ENCODE data around the gene HS1BP3.

The HS1BP3 gene

DNA sequence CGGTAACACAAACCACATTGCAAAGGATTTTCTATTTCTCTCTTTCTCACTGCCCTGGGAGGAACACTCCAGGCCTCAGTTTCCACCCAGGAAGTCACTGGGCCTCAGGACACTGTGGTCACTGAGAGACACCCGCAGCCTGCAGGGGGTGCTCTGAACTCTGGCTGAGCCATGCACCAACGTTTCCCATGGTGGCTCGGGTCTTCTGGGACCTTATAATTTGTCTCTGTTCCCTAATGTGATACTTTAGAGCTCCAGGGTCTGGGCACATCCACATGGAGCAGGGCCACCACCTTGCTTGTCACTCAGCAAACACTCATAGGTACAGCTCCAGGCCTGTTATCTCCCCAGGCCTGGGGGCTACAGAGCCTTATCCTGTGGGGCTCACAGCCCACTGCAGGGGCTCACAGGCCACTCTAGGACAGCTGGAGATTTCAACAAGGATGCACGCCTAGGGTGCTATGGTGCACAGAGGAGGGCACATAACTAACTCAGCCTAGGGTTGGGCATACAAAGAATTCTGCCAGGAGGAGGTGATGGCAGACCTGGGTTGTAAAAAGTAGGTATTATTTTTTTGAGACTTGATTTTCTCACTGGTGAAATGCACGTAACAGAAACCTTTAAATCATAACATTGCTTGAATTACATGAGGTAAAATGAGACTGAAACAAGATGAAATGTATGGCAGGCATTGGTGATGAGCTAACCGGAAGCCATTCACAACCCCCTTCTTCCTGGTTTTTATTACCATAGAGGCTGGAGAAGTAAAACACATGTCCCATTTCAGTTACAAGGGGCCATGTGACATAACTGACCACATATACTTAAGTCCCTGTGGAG is 3.0 kb upstream of the HS1BP3 start:
- H3K9me3 Mint-ChIP-seq = no peaks in the 10 kb centered on the region
- H3K27me3 Mint-ChIP-seq = peaks cover 16% of the 10 kb centered on the region
- DNase-seq (ENCODE audit: low spot score in 2 of 2) (no peak), ATAC-seq (replicated peaks; ENCODE audit: extremely low read depth, poor library complexity, severe bottlenecking) (no peak)
- H3K4me1 Mint-ChIP-seq = peaks cover 23% of the 10 kb centered on the region
- H3K4me3 Mint-ChIP-seq = no peak overlapping the region
- H3K36me3 Mint-ChIP-seq (ENCODE audit: insufficient read depth) = peaks cover 5% of the 10 kb centered on the region
- H3K27ac Mint-ChIP-seq (ENCODE audit: low read depth) = no peak overlapping the region

DNA sequence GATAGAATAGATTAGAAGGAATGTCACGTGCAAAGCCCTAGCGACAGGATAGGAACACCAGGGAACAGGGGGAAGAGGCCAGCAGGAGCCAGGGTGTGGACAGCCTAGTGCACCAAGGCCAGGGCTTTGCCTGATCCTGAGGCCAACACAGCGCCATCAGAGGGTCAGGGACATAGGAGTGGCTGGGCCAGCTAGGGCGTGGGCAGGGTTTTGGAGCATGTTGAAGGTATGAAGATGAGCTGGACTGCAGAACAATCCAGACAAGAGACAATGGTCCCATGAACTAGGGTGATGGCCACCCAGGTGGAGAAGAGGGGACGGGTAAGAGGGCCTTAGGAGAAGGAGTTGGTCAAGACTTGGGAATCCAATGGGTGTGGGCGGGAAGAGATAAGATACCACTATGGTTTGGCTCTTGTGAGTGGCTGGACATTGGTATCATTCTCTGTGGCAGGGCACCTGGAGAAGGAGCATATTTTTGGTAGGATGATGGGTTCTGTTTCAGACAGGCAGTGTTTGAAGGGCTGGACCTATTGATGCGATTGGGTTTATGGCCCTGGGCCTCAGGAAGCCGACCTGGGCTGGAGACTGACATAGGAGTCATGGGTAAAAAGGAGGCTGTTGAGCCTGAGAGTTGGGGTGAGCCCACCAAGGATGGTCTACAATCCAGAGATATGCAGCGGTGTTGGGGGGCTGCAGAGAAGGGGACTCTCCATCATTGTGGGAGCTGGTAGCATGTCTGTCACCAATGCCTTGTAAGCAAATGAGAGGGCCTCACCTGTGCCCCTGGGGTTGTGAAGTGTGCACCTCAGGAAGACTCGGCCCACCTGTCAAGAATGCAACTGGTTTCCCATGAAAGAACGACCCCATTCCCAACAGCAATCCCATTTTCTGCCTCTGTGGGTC is 2.0 kb upstream of the HS1BP3 start:
- Mint-ChIP-seq H3K9me3 (no peaks in the 10 kb centered on the region), H3K36me3 (ENCODE audit: insufficient read depth) (peaks cover 5% of the 10 kb centered on the region), H3K4me1 (peaks cover 32% of the 10 kb centered on the region), H3K27me3 (peaks cover 6% of the 10 kb centered on the region), H3K4me3 (no peak overlapping the region), H3K27ac (ENCODE audit: low read depth) (no peak overlapping the region)
- ATAC-seq (replicated peaks; ENCODE audit: extremely low read depth, poor library complexity, severe bottlenecking) = no peak
- DNase-seq (ENCODE audit: low spot score in 2 of 2) = no peak

GRCh38 chr2:20652141-20652540 is 1.2 kb upstream of the HS1BP3 start:
- no peak overlapping the region for H3K4me3 Mint-ChIP-seq
- ATAC-seq (replicated peaks; ENCODE audit: extremely low read depth, poor library complexity, severe bottlenecking) = no peak
- H3K27ac Mint-ChIP-seq (ENCODE audit: low read depth) = no peak overlapping the region
- H3K36me3 Mint-ChIP-seq (ENCODE audit: insufficient read depth) = peaks cover 5% of the 10 kb centered on the region
- H3K9me3 Mint-ChIP-seq = no peaks in the 10 kb centered on the region
- no peak for DNase-seq (ENCODE audit: low spot score in 2 of 2)
- H3K27me3 Mint-ChIP-seq = no peaks in the 10 kb centered on the region
- peaks cover 35% of the 10 kb centered on the region for H3K4me1 Mint-ChIP-seq

DNA sequence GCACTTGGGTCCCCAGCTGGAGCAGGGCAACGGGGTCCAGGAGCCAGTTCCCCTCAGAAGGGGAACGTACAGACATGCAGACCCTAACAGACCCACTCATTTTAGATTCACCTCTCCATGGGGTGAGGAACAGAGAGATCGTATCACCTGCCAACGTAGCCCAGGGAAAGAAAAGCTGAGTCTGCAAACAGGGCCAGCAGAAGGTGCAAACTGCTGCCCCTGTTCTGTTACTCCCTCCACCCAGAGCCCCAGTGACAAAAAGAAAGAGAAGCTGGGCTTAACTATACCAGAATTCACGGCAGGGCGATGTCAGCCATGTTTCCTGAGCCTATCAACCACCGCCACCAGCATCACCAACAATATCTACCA is 817 bp upstream of the HS1BP3 start:
- Mint-ChIP-seq H3K36me3 (ENCODE audit: insufficient read depth) (peaks cover 5% of the 10 kb centered on the region), H3K27ac (ENCODE audit: low read depth) (peak overlapping the region; percentile 92), H3K9me3 (no peaks in the 10 kb centered on the region), H3K4me1 (peaks cover 35% of the 10 kb centered on the region), H3K27me3 (no peaks in the 10 kb centered on the region), H3K4me3 (peak overlapping the region; percentile 81)
- no peak for DNase-seq (ENCODE audit: low spot score in 2 of 2)
- no peak for ATAC-seq (replicated peaks; ENCODE audit: extremely low read depth, poor library complexity, severe bottlenecking)

GRCh38 chr2:20650393-20650876 is 463 bp downstream of the HS1BP3 start:
- Mint-ChIP-seq H3K4me1 (peaks cover 35% of the 10 kb centered on the region), H3K27me3 (no peaks in the 10 kb centered on the region), H3K36me3 (ENCODE audit: insufficient read depth) (peaks cover 8% of the 10 kb centered on the region), H3K4me3 (peak overlapping the region; percentile 81), H3K27ac (ENCODE audit: low read depth) (peak overlapping the region; percentile 92), H3K9me3 (no peaks in the 10 kb centered on the region)
- ATAC-seq (replicated peaks; ENCODE audit: extremely low read depth, poor library complexity, severe bottlenecking) (peak; percentile 3), DNase-seq (ENCODE audit: low spot score in 2 of 2) (peak in 1 of 2 donors; percentile 29)

GRCh38 chr2:20649976-20650375 is 922 bp downstream of the HS1BP3 start:
- Mint-ChIP-seq H3K4me1 (peaks cover 35% of the 10 kb centered on the region), H3K4me3 (peak overlapping the region; percentile 81), H3K27me3 (no peaks in the 10 kb centered on the region), H3K9me3 (no peaks in the 10 kb centered on the region), H3K27ac (ENCODE audit: low read depth) (peak overlapping the region; percentile 92), H3K36me3 (ENCODE audit: insufficient read depth) (peaks cover 8% of the 10 kb centered on the region)
- no peak for ATAC-seq (replicated peaks; ENCODE audit: extremely low read depth, poor library complexity, severe bottlenecking)
- no peak for DNase-seq (ENCODE audit: low spot score in 2 of 2)

DNA sequence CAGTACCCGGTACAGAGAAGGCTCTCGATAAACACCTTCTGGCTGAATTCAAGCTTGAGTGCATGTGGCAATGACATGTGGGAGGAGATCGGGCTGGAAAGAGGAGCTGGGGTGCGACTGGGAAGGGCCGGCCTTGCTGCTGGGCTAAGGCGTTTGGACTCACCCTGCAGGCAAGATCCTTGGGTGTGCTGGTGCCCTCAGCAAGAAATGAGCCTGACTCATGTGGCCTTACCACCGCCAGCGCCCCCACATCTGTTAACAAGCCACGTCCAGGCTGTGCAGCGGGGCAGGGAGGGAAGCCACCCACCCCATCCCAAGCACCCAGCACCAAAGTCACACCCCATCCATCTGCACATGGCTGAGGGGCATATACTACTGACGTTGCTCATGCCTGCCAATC is 1.3 kb downstream of the HS1BP3 start:
- DNase-seq (ENCODE audit: low spot score in 2 of 2) (no peak), ATAC-seq (replicated peaks; ENCODE audit: extremely low read depth, poor library complexity, severe bottlenecking) (no peak)
- Mint-ChIP-seq H3K27ac (ENCODE audit: low read depth) (peak overlapping the region; percentile 92), H3K4me3 (peak overlapping the region; percentile 81), H3K36me3 (ENCODE audit: insufficient read depth) (peaks cover 11% of the 10 kb centered on the region), H3K9me3 (no peaks in the 10 kb centered on the region), H3K27me3 (no peaks in the 10 kb centered on the region), H3K4me1 (peaks cover 35% of the 10 kb centered on the region)

- H3K9me3 Mint-ChIP-seq = no peaks in the 10 kb centered on the region
- ATAC-seq (replicated peaks; ENCODE audit: extremely low read depth, poor library complexity, severe bottlenecking) (no peak), DNase-seq (ENCODE audit: low spot score in 2 of 2) (no peak)
- H3K27ac Mint-ChIP-seq (ENCODE audit: low read depth) = peak overlapping the region; percentile 92
- H3K36me3 Mint-ChIP-seq (ENCODE audit: insufficient read depth) = peaks cover 13% of the 10 kb centered on the region
- no peak overlapping the region for H3K4me3 Mint-ChIP-seq
- peaks cover 41% of the 10 kb centered on the region for H3K4me1 Mint-ChIP-seq
- H3K27me3 Mint-ChIP-seq = no peaks in the 10 kb centered on the region
Measured at GRCh38 chr2:20648831-20649230, 2.1 kb downstream of the HS1BP3 start.

DNA sequence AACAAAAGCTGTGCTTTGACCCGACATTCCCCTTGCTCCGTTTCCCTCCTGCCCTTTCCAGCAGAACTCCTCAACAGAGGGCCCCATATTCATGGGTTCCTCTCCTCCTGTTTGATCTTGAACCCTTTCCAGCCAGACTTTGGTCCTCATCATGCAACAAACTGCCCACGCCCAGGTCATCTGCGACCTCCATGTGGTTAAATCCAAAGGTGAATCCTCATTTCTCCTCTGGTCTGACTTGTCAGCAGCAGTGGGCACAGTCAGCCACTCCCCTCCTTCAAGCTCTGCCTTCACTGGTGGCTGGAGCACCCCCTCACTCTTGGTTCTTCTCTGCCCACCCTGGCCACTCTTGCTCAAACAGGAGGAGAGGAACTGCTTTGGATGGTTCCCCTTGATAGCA is 2.7 kb downstream of the HS1BP3 start:
- Mint-ChIP-seq H3K27ac (ENCODE audit: low read depth) (peak overlapping the region; percentile 92), H3K36me3 (ENCODE audit: insufficient read depth) (peaks cover 13% of the 10 kb centered on the region), H3K4me1 (peaks cover 41% of the 10 kb centered on the region), H3K9me3 (no peaks in the 10 kb centered on the region), H3K4me3 (no peak overlapping the region), H3K27me3 (no peaks in the 10 kb centered on the region)
- ATAC-seq (replicated peaks; ENCODE audit: extremely low read depth, poor library complexity, severe bottlenecking) (no peak), DNase-seq (ENCODE audit: low spot score in 2 of 2) (no peak)

DNA sequence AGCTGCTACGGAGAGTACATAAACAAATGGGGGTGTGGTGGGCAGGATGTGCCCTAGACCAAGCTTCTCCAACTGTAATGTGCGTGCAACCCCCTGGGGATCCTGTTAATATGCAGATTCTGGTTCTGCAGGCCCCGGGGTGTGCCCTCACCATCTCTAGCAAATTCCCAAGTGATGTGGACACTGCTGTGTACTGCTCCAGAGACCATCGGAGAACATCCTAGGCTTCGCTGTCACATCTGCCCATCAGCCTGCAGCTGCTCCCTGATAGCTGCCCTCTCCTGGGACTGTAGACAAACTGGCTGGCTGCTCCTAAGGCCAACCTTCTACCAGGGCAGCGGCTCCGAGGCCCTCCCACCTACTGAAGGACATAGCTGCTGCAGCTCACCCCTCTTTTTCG is 3.2 kb downstream of the HS1BP3 start:
- Mint-ChIP-seq H3K36me3 (ENCODE audit: insufficient read depth) (peaks cover 11% of the 10 kb centered on the region), H3K27me3 (no peaks in the 10 kb centered on the region), H3K27ac (ENCODE audit: low read depth) (peak overlapping the region; percentile 92), H3K9me3 (no peaks in the 10 kb centered on the region), H3K4me3 (no peak overlapping the region), H3K4me1 (peaks cover 41% of the 10 kb centered on the region)
- no peak for DNase-seq (ENCODE audit: low spot score in 2 of 2)
- ATAC-seq (replicated peaks; ENCODE audit: extremely low read depth, poor library complexity, severe bottlenecking) = no peak

DNA sequence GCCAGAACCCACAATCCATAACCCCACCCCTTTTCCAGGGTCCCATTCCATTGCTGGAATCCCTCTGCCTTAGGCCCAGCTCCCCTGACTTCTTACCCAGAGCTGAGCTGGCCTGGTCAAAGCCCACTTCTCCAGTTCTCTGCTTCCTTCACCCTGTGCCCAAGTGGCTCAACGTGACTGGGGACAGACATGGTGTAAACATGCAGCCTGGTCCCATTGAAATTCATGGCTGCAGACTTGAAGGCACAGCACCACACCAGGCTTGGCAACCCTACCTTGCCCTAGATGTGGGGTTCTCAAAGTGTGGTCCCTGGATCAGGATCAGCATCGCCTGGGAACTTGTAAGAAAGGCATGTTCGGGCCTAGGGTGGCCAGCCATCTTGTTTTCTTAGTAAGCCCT is 3.7 kb downstream of the HS1BP3 start:
- ATAC-seq (replicated peaks; ENCODE audit: extremely low read depth, poor library complexity, severe bottlenecking) (no peak), DNase-seq (ENCODE audit: low spot score in 2 of 2) (no peak)
- no peaks in the 10 kb centered on the region for H3K9me3 Mint-ChIP-seq
- H3K27me3 Mint-ChIP-seq = no peaks in the 10 kb centered on the region
- H3K4me1 Mint-ChIP-seq = peaks cover 46% of the 10 kb centered on the region
- no peak overlapping the region for H3K27ac Mint-ChIP-seq (ENCODE audit: low read depth)
- H3K36me3 Mint-ChIP-seq (ENCODE audit: insufficient read depth) = peaks cover 11% of the 10 kb centered on the region
- H3K4me3 Mint-ChIP-seq = no peak overlapping the region

DNA sequence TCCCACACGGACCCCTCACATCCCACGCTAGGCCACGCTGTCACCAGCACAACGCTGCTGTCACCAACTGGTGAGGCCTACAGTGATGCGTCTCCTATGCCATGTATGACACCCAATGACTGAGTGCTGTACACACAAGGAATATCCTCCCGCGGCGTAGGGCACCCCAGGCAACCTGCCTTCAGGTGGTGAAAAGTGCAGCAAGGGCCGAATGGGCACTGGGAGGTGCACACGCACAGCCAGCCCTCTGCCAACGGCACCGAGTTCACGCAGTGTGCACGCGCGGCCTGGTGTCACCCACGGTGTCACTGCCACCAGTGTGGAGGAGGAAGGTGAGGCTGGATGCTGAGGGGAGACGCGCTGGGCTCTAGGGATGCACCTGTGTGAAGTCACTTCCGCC is 4.5 kb downstream of the HS1BP3 start:
- Mint-ChIP-seq H3K27me3 (no peaks in the 10 kb centered on the region), H3K9me3 (no peaks in the 10 kb centered on the region), H3K4me3 (no peak overlapping the region), H3K27ac (ENCODE audit: low read depth) (no peak overlapping the region), H3K36me3 (ENCODE audit: insufficient read depth) (peaks cover 11% of the 10 kb centered on the region), H3K4me1 (peaks cover 48% of the 10 kb centered on the region)
- DNase-seq (ENCODE audit: low spot score in 2 of 2) = no peak
- no peak for ATAC-seq (replicated peaks; ENCODE audit: extremely low read depth, poor library complexity, severe bottlenecking)
